Mononuclear cell (primary cell): Measurements from ENCODE around the gene CMIP. TPM values are rescaled to one million over a fixed set of nuclear protein-coding genes. Genes with fewer than 3 reads are reported as not detected.

Experiments
- H3K27me3 ChIP-seq: 2 replicates; pipeline ENCODE4 v1.6.0; 2011; ENCODE audit warnings: low read length, control low read depth; ENCODE audit not compliant: insufficient read depth
- H3K4me1 ChIP-seq: 2 replicates; pipeline ENCODE4 v1.5.1; 2011; ENCODE audit warnings: mild to moderate bottlenecking, low read length, control low read depth; ENCODE audit not compliant: insufficient read depth
- H3K4me3 ChIP-seq: 2 replicates; pipeline ENCODE4 v1.5.1; 2011; ENCODE audit warnings: mild to moderate bottlenecking, low read length, moderate library complexity
- H3K9me3 ChIP-seq: 2 replicates; pipeline ENCODE4 v1.5.1; 2011; ENCODE audit warnings: low read depth, mild to moderate bottlenecking, control low read depth, low read length
- total RNA-seq: library from RNA; depleted of rRNA; stranded (reverse); fragments of >200 nt; gene quantifications from one replicate; pipeline ENCODE4 v1.2.3, GENCODE V29; 2012

CMIP gene
- total RNA-seq, 1 donor: 29.6 TPM

DNA sequence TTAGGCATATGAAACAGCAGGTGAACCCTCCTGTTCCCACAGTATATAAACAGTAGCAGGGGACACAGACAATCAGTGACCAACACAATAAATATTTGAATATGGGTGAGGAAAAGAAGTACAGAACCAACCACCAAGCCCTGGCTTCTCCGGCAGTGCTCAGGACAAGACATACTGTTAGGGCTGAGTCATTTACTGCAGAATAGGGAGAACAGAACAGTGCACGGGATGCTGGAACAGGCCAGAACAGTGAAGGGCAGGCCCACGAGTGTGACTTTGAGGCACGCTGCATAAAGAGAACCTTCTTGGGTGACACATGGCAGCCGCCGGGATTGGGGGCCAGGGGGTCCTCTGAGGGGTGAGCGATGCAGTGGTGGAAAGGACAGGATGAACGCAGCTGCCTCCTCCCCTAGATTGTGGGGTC, 160.4 kb downstream of the CMIP start:
- Histone ChIP-seq H3K9me3 (no peaks in the 10 kb centered on the region), H3K27me3 (no peaks in the 10 kb centered on the region), H3K4me3 (no peak overlapping the region), H3K4me1 (peaks cover 4% of the 10 kb centered on the region)

GRCh38 chr16:81606039-81606438, 161.4 kb downstream of the CMIP start:
- Histone ChIP-seq H3K4me1 (peaks cover 4% of the 10 kb centered on the region), H3K4me3 (no peak overlapping the region), H3K9me3 (no peaks in the 10 kb centered on the region), H3K27me3 (no peaks in the 10 kb centered on the region)

GRCh38 chr16:81607006-81607405, 162.4 kb downstream of the CMIP start:
- Histone ChIP-seq H3K4me1 (peaks cover 4% of the 10 kb centered on the region), H3K4me3 (no peak overlapping the region), H3K9me3 (no peaks in the 10 kb centered on the region), H3K27me3 (no peaks in the 10 kb centered on the region)

- Histone ChIP-seq H3K4me1 (peaks cover 4% of the 10 kb centered on the region), H3K9me3 (no peaks in the 10 kb centered on the region), H3K27me3 (no peaks in the 10 kb centered on the region), H3K4me3 (no peak overlapping the region)
These were observed 163.4 kb downstream of the CMIP start for GRCh38 chr16:81607805-81608522.

DNA sequence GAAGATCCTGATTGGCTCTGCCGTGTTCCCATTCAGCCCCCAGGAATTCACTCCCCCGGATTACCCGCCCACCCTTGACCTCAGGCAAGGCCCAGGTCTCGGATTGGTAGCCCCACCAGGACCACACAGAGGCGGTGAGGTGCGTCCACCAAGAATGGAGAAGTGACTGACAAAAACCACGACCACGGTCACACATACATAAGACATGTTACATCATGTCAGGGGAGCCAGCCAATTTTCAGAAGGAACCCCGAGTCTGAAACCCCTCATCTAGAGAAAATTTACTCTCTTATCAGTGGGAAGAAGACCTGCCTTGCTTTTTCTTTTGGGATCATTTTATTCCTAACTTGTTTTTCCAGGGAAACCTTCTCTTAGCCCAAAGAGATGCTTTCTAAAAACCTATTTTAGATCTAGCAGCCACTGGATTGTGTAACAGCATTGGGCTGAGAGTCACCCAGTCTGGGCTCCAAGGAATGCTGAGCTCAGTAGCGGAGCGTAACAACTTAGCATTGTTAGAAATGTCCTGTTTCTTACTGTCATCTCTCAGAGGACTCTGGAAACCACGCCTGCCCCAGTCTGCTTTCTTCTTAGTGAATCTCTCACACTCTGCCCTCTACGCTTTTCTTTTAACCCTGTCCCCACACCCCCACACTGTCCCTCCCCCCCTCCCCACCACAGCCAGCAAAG, 164.1 kb downstream of the CMIP start:
- no peaks in the 10 kb centered on the region for H3K27me3 ChIP-seq
- no peaks in the 10 kb centered on the region for H3K9me3 ChIP-seq
- H3K4me3 ChIP-seq: no peak overlapping the region
- H3K4me1 ChIP-seq: peaks cover 4% of the 10 kb centered on the region

- Histone ChIP-seq H3K4me1 (peaks cover 4% of the 10 kb centered on the region), H3K27me3 (no peaks in the 10 kb centered on the region), H3K9me3 (no peaks in the 10 kb centered on the region), H3K4me3 (no peak overlapping the region)
These were observed 164.8 kb downstream of the CMIP start for GRCh38 chr16:81609323-81609892.

GRCh38 chr16:81610144-81610842, 165.7 kb downstream of the CMIP start:
- H3K27me3 ChIP-seq: no peaks in the 10 kb centered on the region
- H3K9me3 ChIP-seq: no peaks in the 10 kb centered on the region
- H3K4me3 ChIP-seq: no peak overlapping the region

GRCh38 chr16:81610936-81611335, 166.3 kb downstream of the CMIP start:
- no peaks in the 10 kb centered on the region for H3K27me3 ChIP-seq
- H3K4me3 ChIP-seq: no peak overlapping the region
- H3K9me3 ChIP-seq: no peaks in the 10 kb centered on the region
- H3K4me1 ChIP-seq: peaks cover 6% of the 10 kb centered on the region

More at GRCh38 chr16:81610144-81610842, 165.7 kb downstream of the CMIP start:
- H3K4me1 ChIP-seq: peaks cover 4% of the 10 kb centered on the region

DNA sequence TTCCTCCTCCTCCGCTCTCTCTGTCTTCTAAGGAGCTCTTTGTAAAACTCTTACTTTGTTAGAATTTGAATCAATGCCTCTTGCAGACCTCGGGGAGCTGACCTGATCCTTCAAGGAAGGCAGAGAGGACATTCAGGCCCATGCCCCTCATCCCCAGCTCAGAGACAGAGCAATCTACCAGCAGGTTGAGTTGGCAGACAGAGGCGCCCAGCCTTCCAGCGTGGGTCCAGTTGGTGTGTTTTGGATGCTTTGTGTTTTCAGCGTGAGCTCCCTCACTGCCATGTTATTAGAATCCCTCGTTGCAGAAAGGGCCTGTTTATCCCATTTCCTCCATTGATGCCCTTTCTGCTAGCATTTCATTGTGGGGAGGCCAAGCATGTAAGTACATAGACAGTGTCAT, 167.1 kb downstream of the CMIP start:
- no peak overlapping the region for H3K4me3 ChIP-seq
- H3K27me3 ChIP-seq: no peaks in the 10 kb centered on the region
- H3K9me3 ChIP-seq: no peaks in the 10 kb centered on the region
- peaks cover 14% of the 10 kb centered on the region for H3K4me1 ChIP-seq

- peaks cover 21% of the 10 kb centered on the region for H3K4me1 ChIP-seq
These were observed 167.9 kb downstream of the CMIP start for GRCh38 chr16:81612351-81613163.

GRCh38 chr16:81614171-81614570, 169.6 kb downstream of the CMIP start:
- no peaks in the 10 kb centered on the region for H3K9me3 ChIP-seq
- H3K27me3 ChIP-seq: no peaks in the 10 kb centered on the region
- H3K4me1 ChIP-seq: peaks cover 18% of the 10 kb centered on the region
- no peak overlapping the region for H3K4me3 ChIP-seq

More at GRCh38 chr16:81612351-81613163, 167.9 kb downstream of the CMIP start:
- Histone ChIP-seq H3K27me3 (no peaks in the 10 kb centered on the region), H3K9me3 (no peaks in the 10 kb centered on the region), H3K4me3 (no peak overlapping the region)

GRCh38 chr16:81614654-81615359, 170.2 kb downstream of the CMIP start:
- H3K27me3 ChIP-seq: no peaks in the 10 kb centered on the region
- H3K4me1 ChIP-seq: peaks cover 18% of the 10 kb centered on the region
- no peaks in the 10 kb centered on the region for H3K9me3 ChIP-seq
- H3K4me3 ChIP-seq: no peak overlapping the region

GRCh38 chr16:81615411-81615810, 170.8 kb downstream of the CMIP start:
- H3K27me3 ChIP-seq: no peaks in the 10 kb centered on the region
- no peaks in the 10 kb centered on the region for H3K9me3 ChIP-seq
- H3K4me3 ChIP-seq: no peak overlapping the region
- H3K4me1 ChIP-seq: peaks cover 18% of the 10 kb centered on the region

- peaks cover 18% of the 10 kb centered on the region for H3K4me1 ChIP-seq
- H3K9me3 ChIP-seq: no peaks in the 10 kb centered on the region
- no peaks in the 10 kb centered on the region for H3K27me3 ChIP-seq
- H3K4me3 ChIP-seq: no peak overlapping the region
These were observed 171.2 kb downstream of the CMIP start for GRCh38 chr16:81615833-81616232.
